ENCODE measurements around the gene IL20RA. TPM values are rescaled to one million over a fixed set of nuclear protein-coding genes. Genes with fewer than 3 reads are reported as not detected.
"Not testable (repeated sequence)": the region's sequence is repeated elsewhere in the genome, so short reads cannot be mapped to it uniquely, and the experiment has no call there.

Gene IL20RA
- polyA plus RNA-seq (ENCODE audit: insufficient read length in 10 of 10), result 10 to 100 TPM; 23.1 to 40.7 (median 27.9) TPM
- long read RNA-seq, donor 1, transcript IL20RA-203 (6 exons, 3,522 nt), result major isoform, 5 of 20 reads
- long read RNA-seq, donor 1, partial matches to known transcripts, result 5 of 20 reads
- long read RNA-seq, donor 1, other reads (novel, unspliced or antisense), result 0 of 20 reads
- long read RNA-seq, donor 2, transcript IL20RA-201 (7 exons, 3,485 nt), result major isoform, 5 of 13 reads
- long read RNA-seq, donor 2, partial matches to known transcripts, result 0 of 13 reads
- long read RNA-seq, donor 2, other reads (novel, unspliced or antisense), result 0 of 13 reads
- long read RNA-seq, donor 3, result 0 reads
- long read RNA-seq, donor 4, transcript IL20RA-201 (7 exons, 3,485 nt), result major isoform, 6 of 12 reads
- long read RNA-seq, donor 4, partial matches to known transcripts, result 0 of 12 reads
- long read RNA-seq, donor 4, other reads (novel, unspliced or antisense), result 0 of 12 reads
- long read RNA-seq, donor 5, partial matches to known transcripts, result 0 of 22 reads
- long read RNA-seq, donor 5, other reads (novel, unspliced or antisense), result 5 of 22 reads
- long read RNA-seq, donor 6, transcript IL20RA-203 (6 exons, 3,522 nt), result major isoform, 8 of 16 reads
- long read RNA-seq, donor 6, partial matches to known transcripts, result 0 of 16 reads
- long read RNA-seq, donor 6, other reads (novel, unspliced or antisense), result 0 of 16 reads
- long read RNA-seq, donor 7, transcript IL20RA-201 (7 exons, 3,485 nt), result major isoform, 6 of 17 reads
- long read RNA-seq, donor 7, partial matches to known transcripts, result 0 of 17 reads
- long read RNA-seq, donor 7, other reads (novel, unspliced or antisense), result 6 of 17 reads
- long read RNA-seq, donor 8, partial matches to known transcripts, result 0 of 3 reads
- long read RNA-seq, donor 8, other reads (novel, unspliced or antisense), result 0 of 3 reads
- long read RNA-seq, donor 9, partial matches to known transcripts, result 0 of 4 reads
- long read RNA-seq, donor 9, other reads (novel, unspliced or antisense), result 0 of 4 reads

GRCh38 chr6:137044366-137045221, at the start of gene IL20RA:
Gene IL20RA, minus strand, starts transcription at chr6:137044965. Its CDS starts 237 bp downstream, at chr6:137044728.
- peak in 2 of 3 donors; percentile 34 to 37 for DNase-seq

- no peak for DNase-seq
Measured at GRCh38 chr6:137093183-137094069, 48.7 kb upstream of the IL20RA start.

- DNase-seq, result no peak
Measured at GRCh38 chr6:137092018-137092417, 47.3 kb upstream of the IL20RA start.

GRCh38 chr6:137089305-137089704, 44.5 kb upstream of the IL20RA start:
- DNase-seq, result no peak

- DNase-seq, result no peak
Measured at GRCh38 chr6:137087902-137088301, 43.1 kb upstream of the IL20RA start.

- no peak for DNase-seq
Measured at GRCh38 chr6:137086031-137086430, 41.3 kb upstream of the IL20RA start.

GRCh38 chr6:137084865-137085617, 40.3 kb upstream of the IL20RA start:
- no peak for DNase-seq

- DNase-seq, result no peak
Measured at GRCh38 chr6:137084090-137084489, 39.3 kb upstream of the IL20RA start.

GRCh38 chr6:137081997-137082396, 37.2 kb upstream of the IL20RA start:
- no peak for DNase-seq

- no peak for DNase-seq
Measured at GRCh38 chr6:137080711-137081110, 35.9 kb upstream of the IL20RA start.

GRCh38 chr6:137076277-137077068, 31.7 kb upstream of the IL20RA start:
- DNase-seq, result peak; percentile 38 to 70 (median 38)

GRCh38 chr6:137075790-137076189, 31.0 kb upstream of the IL20RA start:
- DNase-seq, result not testable (repeated sequence)

- no peak for DNase-seq
Measured at GRCh38 chr6:137070303-137070702, 25.5 kb upstream of the IL20RA start.

GRCh38 chr6:137067399-137067798, 22.6 kb upstream of the IL20RA start:
- no peak for DNase-seq

GRCh38 chr6:137058037-137058436, 13.3 kb upstream of the IL20RA start:
- DNase-seq, result no peak

GRCh38 chr6:137056121-137056880, 11.5 kb upstream of the IL20RA start:
- no peak for DNase-seq

GRCh38 chr6:137051790-137052472, 7.2 kb upstream of the IL20RA start:
- DNase-seq, result peak in 1 of 3 donors; percentile 34

Data from muscle of back (tissue), 13 donors.